NCI-H345 treated with DMSO at 0.1 percent for 48 hours (cell line): ENCODE results near the gene GPR55.
"Not testable (repeated sequence)": the region's sequence is repeated elsewhere in the genome, so short reads cannot be mapped to it uniquely, and the experiment has no call there.

Experiments used
- DNase-seq: peaks from one replicate; lab custom pipeline; 2025; ENCODE audit not compliant: unreplicated experiment; lab: John Stamatoyannopoulos, UW

GPR55 gene, protein sequence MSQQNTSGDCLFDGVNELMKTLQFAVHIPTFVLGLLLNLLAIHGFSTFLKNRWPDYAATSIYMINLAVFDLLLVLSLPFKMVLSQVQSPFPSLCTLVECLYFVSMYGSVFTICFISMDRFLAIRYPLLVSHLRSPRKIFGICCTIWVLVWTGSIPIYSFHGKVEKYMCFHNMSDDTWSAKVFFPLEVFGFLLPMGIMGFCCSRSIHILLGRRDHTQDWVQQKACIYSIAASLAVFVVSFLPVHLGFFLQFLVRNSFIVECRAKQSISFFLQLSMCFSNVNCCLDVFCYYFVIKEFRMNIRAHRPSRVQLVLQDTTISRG

DNA sequence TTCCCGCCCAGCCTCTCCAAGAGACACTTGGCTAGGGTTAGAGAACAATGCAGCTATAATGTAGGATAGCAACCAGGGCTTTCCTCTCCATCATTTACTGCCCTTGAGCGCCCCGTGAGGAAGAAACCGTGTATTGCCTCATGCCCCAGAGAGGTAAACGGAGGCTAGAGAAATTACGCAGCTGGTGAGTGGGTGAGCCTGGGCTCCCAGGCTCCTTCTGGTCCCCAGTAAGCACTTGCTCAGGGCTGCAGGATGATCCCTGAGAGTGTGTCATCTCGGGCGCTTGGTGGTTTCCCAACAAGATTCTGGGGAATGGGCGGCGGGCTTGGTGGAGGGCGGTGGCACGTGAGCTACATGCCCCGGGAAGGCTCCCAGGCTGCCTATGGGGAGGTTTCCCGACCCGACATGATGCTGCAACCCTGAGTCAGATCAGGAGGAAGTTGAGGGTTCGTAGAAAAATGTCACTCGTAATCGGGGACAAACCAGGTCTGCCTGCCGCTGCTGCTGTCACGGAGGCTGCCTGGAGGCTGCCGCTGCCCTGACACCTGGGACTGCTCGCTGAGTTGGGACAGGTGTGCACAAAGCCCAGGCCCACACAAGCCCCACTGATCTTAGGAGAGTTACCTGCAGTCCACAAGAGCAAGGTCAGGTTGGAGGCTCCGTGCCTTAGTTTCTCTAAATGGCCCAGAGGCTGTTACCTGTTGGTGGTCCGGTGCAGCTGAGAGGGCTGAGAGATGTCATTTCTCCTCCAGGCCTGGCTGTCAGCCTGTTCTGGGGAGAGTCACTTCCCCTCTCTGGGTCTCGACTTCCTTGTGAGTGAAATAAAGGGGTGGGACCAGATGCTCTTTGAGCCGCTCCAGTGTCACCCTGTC, at the start of gene GPR55:
TSS of gene GPR55 (minus strand) at position 773 of the 872 bp plus-strand sequence. CDS start 14,280 bp downstream, outside the sequence.
- no peak for DNase-seq

DNA sequence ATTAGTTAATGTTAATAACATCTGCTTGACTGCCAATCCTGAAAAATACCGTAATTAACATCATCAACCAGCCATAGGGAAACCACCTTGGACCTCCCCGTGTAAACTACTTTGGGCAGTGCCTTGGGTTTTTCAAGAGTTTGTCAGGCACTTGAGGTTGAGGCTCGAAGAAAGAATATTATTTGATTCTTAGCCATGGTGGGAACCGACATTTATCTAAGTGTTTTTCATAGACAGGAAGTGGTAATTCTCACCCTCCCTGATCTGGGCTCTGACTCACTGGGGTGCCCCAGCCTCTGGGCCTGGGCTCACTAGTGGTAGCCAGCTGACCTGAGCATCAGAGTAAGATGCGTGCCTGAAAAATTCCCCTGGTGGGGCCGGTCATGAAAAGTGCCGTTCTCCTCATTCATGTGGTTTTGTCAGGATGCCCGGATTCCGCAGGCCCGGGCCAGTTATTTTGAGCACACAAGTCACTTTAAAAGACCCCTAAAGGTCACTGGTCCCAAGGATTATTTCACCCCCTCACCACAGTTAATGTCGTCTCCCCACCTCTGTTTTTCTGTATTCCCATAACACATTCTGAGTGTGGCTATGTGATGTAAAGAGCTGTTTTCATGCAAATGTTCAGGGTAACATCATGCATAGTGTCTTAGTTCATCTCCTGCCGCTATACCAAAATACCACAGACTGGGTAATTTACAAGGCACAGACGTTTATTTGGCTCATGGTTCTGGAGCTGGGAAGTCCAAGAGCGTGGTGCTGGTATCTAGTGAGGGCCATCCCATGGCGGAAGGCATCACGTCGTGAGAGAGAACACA, 49.3 kb upstream of the GPR55 start:
- DNase-seq: no peak

DNA sequence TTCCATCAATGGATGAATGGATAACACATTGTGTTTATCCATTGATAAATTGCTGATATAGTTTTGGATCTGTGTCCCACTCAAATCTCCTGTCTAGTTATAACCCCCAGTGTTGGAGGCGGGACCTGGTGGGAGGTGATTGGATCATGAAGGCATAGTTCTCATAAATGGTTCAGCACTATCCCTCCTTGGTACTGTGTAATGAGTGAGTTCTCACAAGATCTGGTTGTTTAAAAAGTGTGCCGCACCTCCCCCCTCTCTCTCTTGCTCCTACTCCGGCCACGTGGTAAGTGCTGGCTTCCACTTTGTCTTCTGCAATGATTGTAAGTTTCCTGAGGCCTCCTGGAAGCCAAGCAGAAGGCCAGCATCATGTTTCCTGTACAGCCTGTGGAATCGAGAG, 47.0 kb upstream of the GPR55 start:
- no peak for DNase-seq

DNA sequence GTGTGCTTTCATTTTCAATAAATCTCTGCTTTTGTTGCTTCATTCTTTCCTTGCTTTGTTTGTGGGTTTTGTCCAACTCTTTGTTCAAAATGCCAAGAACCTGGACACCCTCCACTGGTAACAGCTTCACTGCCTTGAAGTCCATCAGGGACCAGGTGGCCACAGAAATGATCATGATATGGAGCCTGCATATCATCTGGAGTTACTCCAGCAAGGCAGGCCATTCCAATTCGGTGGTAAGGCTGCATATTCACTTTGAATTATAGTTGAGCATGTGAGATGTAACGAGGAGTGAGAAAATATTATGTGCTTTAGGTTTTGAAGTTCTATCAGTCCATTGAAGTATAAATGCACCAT, 44.6 kb upstream of the GPR55 start:
- DNase-seq: no peak

DNA sequence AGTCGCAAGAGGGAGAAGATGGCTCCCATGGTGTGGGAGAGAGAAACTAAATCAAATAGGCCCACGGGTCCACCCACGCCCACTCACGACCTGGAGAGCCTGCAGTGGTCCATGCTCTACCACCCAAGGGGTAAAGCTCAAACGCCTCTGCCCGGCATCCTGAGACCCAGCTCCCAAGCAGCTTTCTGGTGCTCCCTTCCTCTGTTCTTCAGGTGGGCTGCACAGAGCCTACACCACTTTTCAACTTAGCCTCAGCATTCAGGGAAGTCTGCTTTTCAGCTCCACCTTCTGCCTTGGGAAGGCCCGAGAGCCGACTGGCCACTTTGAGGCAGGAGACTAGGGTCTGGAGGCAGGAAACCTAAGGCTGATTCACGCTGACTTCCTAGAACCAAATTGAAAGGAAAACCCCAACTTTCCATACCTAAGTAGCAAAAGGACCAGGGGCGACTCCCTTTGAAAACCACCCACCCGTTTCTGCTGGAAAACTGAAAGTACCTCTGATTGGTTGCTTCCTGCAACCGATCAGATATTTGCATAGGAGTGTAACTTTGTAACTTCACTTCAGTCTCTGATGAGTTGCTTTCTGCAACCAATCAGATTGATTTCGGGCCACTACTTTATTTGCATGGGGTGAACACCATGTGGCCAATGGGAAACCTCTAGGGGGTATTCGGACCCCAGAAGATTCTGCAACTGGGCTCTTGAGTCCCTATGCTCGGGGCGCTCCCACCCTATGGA, 44.0 kb upstream of the GPR55 start:
- DNase-seq: no peak

DNA sequence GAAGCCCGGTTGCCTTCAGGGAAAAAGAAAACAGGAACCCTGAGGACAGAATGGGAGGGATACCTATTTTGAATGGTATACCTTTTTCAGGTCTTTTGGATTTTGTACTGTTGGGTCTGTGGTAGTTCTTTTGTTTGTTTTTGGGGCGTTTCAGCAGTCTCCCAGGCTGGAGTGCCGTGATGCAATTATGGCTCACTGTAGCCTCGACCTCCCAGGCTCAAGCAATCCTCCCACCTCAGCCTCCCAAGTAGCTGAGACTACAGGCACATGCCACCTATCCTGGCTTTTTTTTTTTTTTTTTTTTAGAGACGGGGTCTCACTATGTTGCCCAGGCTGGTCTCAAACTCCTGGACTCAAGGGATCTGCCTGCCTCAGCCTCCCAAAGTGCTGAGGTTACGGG, 43.3 kb upstream of the GPR55 start:
- not testable (repeated sequence) for DNase-seq

DNA sequence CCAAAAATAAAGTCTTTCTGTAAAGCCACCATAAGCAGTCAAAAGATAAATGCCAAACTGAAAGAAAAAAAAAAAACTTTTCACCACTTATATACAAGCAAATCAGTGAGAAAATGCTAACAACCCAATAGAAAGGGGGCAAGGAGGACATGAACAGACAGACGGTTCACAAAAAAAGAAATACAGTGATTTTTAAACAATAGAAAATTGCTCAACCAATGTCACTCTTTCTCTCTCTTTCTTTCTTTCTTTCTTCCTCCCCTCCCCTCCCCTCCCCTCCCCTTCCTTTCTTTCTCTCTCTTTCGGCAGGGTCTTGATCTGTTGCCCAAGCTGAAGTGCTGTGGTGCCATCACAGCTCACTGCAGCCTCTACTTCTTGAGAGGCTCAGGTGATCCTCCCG, 42.1 kb upstream of the GPR55 start:
- no peak for DNase-seq

DNA sequence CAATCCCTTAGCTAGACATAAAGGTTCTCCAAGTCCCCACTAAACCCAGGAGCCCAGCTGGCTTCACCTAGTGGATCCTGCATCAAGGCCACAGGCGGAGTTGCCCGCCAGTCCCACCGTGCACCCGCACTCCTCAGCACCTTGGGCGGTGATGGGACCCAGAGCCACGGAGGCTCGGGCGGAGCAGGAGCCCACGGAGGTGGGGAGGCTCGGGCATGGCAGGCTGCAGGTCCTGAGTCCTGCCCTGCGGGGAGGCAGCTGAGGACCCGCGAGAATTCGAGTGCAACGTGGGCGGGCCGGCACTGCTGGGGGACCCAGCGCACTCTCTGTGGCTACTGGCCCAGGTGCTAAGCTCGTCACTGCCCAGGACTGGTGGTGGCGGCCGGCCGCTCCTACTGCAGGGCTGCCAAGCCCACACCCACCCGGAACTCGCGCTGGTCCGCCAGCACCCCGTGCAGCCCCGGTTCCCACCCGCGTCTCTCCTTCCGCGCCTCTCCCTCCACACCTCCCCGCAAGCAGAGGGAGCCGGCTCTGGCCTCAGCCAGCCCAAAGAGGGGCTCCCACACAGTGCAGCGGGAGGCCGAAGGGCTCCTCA, 39.2 kb upstream of the GPR55 start:
- no peak for DNase-seq

DNA sequence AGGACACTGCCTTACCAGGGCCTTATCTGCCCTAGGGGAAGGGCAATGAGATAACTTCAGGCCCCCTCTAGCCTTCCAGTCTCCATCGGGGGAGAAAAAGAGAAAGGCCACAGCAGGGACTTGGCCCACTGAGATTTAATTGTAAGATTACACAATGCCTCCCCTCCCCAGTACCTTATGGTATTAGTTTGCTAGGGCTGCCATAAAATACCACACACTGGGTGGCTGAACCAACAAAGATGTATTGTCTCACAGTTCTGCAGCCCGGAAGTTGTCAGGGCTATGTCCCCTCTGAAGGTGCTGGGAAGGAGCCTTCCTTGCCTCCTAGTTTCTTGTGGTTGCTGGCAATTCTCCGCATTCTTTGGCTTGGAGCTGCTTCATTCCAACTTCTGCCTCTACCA, 36.0 kb upstream of the GPR55 start:
- DNase-seq: no peak

DNA sequence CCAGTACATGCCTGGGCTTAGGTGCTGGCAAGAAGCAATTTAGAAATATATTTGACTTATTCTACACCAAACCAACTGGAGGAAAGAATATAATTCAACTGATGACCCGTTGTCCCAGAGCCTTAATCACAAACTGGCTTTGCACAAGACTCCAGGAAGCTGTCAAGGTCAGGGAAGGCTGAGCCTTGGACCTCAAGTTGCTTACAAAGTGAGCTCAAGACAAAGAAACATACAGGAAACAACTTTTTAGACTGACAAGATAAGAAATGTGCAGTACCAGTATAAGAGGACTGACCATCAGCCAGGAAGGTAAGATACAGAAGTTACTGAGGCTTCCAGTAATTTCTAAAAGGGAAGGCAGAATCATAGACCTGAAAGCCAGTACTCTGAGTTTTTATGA, 35.0 kb upstream of the GPR55 start:
- no peak for DNase-seq

DNA sequence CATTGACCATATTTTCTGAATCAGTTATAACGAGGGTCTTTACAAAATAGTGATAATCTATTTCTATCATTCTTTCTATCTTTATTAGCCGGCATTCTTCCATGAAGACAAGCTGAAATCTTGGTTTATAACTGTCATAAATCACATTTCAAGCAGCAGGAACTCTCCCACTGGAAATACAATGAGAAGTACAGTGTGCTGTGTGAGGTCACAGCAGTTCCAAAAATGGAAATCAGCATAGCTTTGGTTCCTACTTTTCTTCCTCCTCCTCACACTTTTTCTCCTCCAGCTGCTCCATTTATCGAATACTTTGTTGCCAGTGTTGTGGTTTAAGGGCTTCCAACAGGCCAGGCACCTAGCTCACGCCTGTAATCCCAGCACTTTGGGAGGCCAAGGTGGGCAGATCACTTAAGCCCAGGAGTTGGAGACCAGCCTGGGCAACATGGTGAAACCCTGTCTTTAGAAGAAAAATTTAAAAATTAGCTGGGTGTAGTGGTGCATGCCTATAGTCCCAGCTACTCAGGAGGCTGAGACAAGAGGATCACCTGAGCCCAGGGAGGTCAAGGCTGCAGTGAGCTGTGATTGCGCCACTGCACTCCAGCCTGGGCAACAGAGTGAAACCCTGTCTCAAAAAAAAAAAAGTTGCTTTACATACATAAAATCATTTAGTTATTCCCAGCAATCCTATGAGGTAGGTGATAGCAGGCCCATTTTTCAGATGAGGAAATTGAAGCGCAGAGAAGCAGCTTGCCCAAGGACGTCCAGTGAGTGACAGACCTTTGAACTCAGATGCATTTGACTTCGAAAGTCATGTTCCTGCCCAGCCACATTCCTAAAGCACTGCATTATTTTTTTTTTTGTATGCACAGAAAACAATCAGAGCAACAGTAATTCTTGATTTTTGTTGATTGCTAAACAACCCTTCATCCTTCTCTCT, 34.0 kb upstream of the GPR55 start:
- no peak for DNase-seq

DNA sequence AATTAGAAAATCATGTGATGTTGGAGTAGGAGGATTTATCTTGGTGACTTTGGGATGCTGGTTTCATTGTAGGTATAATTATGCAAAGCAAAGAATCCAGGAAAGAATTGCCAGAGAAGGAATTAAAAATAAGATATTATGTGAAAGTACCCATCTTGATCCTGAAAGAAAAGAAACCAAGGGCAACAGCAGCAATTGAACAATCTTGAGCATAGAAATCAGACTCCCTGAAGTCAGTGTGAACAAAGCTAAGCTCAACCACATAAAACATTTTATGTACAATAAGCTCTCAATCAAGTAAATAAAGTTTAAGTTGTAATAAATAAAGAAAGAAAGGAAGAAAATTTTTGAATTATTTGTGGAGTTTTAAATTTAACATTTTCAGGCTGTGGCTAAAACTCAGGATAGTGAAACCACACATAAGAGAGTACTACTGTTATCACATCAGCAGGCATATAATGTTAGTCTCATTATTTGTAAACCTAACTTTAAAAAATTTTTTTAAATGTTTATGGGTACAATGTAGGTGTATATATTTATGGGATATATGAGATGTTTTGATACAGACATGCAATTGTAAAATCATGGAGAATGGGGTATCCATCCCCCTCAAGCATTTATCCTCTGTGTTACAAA, 32.8 kb upstream of the GPR55 start:
- DNase-seq: no peak

DNA sequence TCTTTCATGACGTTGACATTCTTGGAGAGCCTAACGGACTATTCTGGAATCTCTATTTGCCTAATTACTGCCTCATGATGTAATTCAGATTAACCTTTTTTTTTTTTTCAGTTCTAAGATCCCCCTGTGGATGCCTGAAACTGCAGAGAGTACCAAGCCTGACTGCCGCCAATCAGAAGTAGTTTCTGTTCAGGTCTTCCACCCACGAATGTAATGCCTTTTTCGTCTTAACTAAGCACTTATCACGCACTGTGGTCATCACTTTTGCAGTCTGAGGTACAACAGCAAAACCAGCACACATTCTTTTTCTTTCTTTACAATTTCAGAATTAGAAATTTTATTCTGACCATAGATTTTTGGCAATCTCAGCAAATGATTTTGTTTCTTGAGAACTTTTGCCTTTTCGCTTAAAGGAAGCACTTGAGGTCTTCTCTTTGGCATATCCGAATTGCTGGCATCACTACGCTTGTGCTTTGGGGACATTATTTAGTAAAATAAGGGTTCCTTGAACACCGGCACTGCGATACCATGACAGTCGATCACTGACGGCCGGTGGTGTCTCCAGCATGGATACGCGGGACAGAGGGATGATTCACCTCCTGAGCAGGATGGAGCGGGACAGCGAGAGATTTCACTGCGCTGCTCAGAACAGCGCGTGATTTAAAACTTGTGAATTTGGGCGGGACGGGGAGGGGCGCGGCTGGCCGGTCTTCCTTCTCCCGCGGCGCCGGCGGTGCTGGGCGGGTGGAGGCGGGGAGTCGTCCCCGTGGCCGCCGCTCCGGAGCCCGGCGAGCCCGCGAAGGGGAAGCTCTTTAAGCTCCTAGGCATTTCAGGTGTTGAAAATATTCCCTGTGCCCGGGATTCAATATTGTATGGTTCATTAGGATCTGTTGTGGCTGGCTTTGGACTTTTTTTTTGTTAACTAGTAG, 32.0 kb upstream of the GPR55 start:
- DNase-seq: peak; percentile 52

DNA sequence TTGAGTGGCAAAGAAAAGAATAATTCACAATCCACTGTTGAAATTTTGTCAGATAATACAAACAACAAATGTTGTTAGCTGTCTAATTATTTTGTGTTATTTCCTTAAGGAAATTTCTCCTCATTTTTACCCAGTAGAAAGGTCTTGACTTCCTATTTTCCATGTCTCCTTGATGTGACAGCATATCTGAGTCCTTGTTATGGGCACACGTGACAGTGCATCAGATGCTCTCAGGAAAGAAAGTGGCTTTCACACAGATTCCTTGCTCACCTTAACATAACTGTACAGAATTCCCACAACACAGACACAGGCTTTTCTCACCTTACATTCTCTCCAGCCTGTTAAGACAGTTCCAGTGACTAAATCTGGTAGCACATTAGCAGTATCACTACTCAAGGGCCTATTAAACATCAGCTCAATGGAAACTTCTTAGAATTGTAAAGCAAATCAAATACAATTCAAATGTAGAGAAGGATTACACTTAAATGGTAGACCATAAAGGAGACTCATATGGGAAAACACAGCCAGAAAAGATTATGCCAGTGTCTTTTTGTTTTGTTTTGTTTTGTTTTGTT, 30.2 kb upstream of the GPR55 start:
- no peak for DNase-seq

DNA sequence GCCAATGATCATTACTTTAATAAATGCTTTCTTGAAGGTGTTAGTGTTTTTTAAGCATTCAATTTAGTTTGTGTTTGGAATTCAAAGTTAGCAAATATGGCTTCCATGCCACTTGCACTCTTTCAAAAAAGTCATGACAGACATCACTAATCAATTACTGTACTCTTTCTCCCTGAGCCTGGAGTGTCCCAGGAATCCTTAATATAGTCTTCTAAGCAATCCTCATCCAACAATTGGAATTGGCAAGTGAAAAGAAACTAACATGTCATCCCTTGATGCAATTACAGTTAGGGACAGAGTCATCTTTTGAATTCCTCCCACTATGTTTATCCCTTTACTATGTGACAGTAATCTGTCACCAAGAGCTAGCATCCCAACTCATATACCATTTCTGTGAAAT, 29.7 kb upstream of the GPR55 start:
- no peak for DNase-seq

DNA sequence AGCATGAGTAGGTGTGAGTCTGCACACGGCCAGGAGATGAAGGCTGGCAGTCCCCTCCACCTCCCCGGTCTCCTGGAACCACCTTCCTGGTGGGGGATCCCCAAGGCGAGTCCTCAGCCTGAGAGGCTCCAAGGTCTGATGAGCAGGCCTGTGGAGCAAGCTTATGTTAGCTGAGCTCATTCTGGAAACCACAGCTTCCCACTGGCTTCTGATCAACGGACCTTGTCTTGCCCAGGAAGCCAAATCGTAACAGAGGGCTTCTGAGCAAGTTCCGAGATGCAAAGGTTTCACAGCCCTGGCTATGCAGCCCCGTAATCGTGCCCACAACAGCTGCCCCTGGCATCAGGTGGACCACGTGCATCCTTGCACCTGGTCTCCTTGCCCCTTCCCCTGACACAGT, 28.8 kb upstream of the GPR55 start:
- DNase-seq: no peak

DNA sequence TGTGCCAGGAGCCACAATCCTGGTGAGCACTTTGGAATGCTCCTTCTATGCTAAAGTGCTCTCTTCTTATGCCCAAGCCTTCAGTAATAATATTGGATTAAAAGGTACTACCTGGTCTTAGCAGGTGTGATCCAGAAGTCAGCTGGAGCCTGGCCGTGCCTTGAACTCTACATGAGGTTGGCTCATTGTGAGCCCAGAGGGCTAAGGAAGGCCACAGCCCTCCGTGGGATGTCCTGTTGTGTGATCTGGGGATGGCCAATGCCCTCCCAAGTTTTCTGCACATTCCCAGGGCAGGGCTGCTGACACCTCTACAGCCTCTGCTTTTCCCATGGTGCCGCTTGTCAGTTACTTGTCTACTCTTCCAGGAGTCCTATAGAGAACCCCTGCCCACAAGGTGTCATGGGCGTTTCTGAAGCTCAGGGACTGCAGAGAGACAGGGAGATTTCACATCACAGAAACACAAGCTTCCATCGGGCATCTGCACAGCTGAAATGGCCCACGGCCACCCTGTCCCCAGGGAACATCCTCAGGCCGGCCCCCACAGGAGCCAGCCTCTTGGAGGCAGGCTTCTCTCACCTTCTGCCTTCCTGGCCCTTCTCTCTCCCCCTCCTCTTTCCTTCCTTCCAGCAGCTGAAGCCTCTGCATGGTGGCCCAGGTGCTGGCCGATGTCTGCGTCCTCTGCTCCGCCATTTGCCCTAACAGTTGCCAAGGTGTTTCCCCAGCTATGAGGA, 27.3 kb upstream of the GPR55 start:
- DNase-seq: no peak
